ENCODE measurements around the gene C19orf25.

DNA sequence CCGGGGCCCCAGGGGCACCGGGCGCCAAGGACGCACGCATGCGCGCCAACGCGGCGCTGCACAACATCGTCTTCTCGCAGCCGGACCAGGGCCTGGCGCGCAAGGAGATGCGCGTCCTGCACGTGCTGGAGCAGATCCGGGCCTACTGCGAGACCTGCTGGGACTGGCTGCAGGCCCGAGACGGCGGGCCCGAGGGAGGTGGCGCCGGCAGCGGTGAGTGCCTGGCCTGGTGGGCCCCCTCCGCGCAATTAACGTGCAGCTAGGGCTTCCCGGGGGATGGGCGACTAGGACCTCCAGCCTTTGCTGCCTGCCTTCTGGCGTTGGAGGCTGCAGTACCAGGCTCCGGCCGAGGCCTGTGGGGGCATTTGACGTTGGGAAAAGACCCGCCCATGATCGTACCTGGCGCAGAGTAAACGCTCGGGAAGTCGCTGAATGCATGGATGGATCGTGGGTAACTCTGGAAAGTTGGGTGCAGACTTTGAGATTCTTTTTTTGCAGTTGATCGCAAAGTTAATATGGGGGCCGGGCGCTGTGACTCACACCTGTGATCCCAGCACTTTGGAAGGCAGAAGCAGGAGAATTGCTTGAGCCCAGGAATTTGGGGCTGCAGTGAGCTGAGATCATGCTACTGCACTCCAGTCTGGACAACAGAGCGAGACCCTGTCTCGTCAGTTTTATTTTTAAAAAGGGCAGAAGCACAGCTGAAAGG, 21.8 kb downstream of the C19orf25 start:
- TF ChIP-seq, protein P1, sequence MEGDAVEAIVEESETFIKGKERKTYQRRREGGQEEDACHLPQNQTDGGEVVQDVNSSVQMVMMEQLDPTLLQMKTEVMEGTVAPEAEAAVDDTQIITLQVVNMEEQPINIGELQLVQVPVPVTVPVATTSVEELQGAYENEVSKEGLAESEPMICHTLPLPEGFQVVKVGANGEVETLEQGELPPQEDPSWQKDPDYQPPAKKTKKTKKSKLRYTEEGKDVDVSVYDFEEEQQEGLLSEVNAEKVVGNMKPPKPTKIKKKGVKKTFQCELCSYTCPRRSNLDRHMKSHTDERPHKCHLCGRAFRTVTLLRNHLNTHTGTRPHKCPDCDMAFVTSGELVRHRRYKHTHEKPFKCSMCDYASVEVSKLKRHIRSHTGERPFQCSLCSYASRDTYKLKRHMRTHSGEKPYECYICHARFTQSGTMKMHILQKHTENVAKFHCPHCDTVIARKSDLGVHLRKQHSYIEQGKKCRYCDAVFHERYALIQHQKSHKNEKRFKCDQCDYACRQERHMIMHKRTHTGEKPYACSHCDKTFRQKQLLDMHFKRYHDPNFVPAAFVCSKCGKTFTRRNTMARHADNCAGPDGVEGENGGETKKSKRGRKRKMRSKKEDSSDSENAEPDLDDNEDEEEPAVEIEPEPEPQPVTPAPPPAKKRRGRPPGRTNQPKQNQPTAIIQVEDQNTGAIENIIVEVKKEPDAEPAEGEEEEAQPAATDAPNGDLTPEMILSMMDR (IDR thresholded peaks at IDR 0.05): no peak
- TF ChIP-seq POLR2A (IDR thresholded peaks at IDR 0.05): no peak

Measured in right lobe of liver (tissue), 4 donors.